Activated naive CD8-positive, alpha-beta T cell treated with anti-CD3 and anti-CD28 coated beads for 36 hours (primary cell): ENCODE data around the gene ZNF587B. TPM values are rescaled to one million over a fixed set of nuclear protein-coding genes. Genes with fewer than 3 reads are reported as not detected.
"Not testable (repeated sequence)": the region's sequence is repeated elsewhere in the genome, so short reads cannot be mapped to it uniquely, and the experiment has no call there.

Experiments used
- DNase-seq: peaks from one replicate; pipeline ENCODE4 v3.0.0; 2021
- H3K27ac Mint-ChIP-seq: one replicate; pipeline ENCODE4 v1.8.0; 2022; ENCODE audit warnings: mild to moderate bottlenecking, moderate library complexity, mixed read lengths
- H3K27me3 Mint-ChIP-seq: one replicate; pipeline ENCODE4 v1.8.0; 2022; ENCODE audit warnings: mild to moderate bottlenecking, mixed read lengths
- H3K36me3 Mint-ChIP-seq: one replicate; pipeline ENCODE4 v1.8.0; 2021; ENCODE audit warnings: mild to moderate bottlenecking, mixed read lengths
- H3K4me1 Mint-ChIP-seq: one replicate; pipeline ENCODE4 v1.8.0; 2021; ENCODE audit warnings: mixed read lengths
- H3K4me3 Mint-ChIP-seq: one replicate; pipeline ENCODE4 v1.8.0; 2022; ENCODE audit warnings: mild to moderate bottlenecking, moderate library complexity, mixed read lengths
- H3K9me3 Mint-ChIP-seq: one replicate; pipeline ENCODE4 v1.8.0; 2022; ENCODE audit warnings: mixed read lengths
- total RNA-seq, 2 experiments: library from RNA; stranded (reverse); gene quantifications; one replicate each; pipeline ENCODE4 v1.2.3, GENCODE V29; 2021

Gene ZNF587B
- total RNA-seq, 2 experiments from 2014 or later, result 29.3 to 32.6 TPM

DNA sequence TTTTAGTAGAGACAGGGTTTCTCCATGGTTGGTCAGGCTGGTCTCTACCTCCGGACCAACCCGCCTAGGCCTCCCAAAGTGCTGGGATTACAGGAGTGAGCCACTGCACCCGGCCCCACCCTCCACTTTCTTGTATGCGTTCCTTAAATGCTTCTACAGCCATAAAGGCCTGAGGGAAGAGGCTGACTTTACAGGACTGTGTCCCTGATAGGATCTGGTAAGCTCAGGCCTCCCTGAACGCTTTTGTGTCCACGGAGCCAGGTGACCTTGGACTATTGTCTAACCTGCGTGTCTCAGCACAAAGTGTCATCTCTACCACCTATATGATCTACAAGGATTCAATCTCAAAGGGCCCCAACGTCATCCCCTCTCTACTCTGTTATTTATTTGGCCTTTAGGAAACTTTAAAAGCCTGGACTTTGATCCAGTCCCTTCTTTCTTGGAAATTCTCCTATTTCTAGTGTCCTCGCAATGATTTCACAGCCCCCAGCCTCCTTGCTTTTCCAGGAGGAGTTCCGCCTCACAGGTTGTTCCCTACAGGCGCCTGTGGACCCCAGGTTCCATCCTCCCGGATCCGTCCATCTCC is 16.1 kb upstream of the ZNF587B start:
- Mint-ChIP-seq H3K9me3 (no peaks in the 10 kb centered on the region), H3K27me3 (no peaks in the 10 kb centered on the region), H3K4me3 (peak overlapping the region; percentile 93), H3K4me1 (peaks cover 33% of the 10 kb centered on the region), H3K27ac (peak overlapping the region; percentile 86), H3K36me3 (peaks cover 36% of the 10 kb centered on the region)
- no peak for DNase-seq

DNA sequence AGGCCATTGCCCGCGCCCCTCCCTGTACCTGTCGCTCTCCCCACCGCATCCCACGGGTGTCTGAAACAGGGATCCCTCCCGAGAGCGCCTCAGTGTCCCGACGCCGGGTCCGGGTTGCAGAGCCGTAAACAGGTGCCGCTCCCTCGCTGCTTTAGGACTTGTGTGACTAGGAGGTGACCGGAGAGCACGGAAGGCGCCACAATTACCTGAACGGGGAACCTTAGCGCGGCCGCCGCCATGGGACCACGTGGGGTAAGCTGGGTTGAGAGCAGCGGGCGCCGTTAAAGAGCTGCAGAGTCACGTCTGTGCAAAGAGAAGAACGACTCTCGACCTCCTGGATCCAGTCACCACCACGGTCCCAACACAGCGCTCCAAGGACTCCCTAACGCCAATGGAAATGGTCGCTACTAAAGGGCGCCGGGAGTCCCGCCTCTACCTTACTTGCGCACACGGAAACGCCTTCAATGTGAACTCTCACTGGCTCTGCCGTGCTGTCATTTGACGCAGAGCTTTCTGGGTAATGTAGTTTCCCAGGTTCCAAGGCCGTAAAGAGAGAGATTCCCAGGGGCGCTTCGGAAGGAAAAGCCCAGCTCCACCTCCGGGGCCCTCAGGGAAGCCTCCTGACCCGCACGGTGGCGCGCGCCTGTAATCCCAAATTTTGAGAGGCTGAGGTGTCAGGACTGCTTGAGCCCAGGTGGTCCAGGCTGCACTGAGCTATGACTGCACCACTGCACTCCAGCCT is 15.4 kb upstream of the ZNF587B start, which contains the start of gene ZNF552:
Gene ZNF552, minus strand, starts transcription at position 409 of the 742 bp plus-strand sequence. Its CDS starts 170 bp downstream, at position 239.
- Mint-ChIP-seq H3K36me3 (peaks cover 32% of the 10 kb centered on the region), H3K9me3 (no peaks in the 10 kb centered on the region), H3K27ac (peak within 1 kb of the TSS; percentile 86), H3K4me1 (peaks cover 33% of the 10 kb centered on the region), H3K27me3 (no peaks in the 10 kb centered on the region), H3K4me3 (peak within 1 kb of the TSS; percentile 93)
- peak; percentile 74 for DNase-seq

DNA sequence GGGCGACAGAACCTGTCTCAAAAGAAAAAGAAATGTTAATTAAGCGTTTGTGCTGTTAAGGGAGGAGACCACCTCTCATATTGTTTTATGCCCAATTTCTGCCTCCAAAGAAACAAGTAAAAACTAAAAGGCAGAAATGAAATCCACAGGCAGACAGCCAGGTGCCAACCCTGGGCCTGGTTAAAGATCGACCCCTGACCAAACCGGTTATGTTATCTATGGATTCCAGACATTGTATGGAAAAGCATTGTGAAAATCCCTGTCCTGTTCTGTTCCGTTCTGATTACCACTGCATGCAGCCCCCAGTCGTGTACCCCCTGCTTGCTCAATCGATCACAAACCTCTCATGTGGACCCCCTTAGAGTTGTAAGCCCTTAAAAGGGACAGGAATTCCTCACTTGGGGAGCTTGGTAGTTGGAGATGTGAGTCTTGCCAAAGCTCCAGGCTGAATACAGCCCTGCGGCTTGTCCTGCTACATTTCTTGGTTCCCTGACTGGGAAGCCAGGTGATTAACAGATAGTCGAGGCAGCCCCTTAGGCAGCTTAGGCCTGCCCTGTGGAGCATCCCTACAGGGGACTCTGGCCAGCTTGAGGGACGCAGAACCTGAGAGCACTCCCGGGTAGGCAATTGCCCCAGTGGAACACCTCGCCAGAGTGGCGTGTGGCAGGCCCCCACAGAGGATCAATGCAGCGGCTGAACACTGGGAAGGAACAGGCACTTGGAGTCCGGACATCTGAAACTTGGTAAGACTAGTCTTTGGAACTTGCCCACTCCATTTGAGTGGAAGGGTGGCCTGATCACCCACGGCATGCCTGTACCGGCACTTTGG is 14.6 kb upstream of the ZNF587B start:
- peak overlapping the region; percentile 86 for H3K27ac Mint-ChIP-seq
- H3K4me1 Mint-ChIP-seq, result peaks cover 33% of the 10 kb centered on the region
- H3K4me3 Mint-ChIP-seq, result peak overlapping the region; percentile 93

DNA sequence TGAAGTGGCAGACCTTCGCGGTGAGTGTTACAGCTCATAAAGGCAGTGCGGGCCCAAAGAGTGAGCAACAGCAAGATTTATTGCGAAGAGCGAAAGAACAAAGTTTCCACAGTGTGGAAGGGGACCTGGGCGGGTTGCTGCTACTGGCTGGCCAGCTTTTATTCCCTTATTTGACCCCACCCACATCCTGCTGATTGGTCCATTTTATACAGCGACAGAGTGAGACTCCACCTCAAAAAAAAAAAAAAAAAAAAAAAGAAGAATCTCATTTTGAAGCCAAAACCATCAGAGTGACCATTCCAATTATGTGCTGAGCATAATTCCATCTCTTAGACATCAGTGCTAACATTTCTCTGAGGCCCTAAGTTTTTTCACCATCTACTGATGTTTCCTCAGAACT is 13.4 kb upstream of the ZNF587B start:
- H3K4me1 Mint-ChIP-seq, result peaks cover 42% of the 10 kb centered on the region
- no peak overlapping the region for H3K4me3 Mint-ChIP-seq
- peaks cover 35% of the 10 kb centered on the region for H3K36me3 Mint-ChIP-seq
- no peak for DNase-seq
- no peaks in the 10 kb centered on the region for H3K9me3 Mint-ChIP-seq
- H3K27me3 Mint-ChIP-seq, result no peaks in the 10 kb centered on the region
- no peak overlapping the region for H3K27ac Mint-ChIP-seq

More for the DNA sequence above, 14.6 kb upstream of the ZNF587B start:
- Mint-ChIP-seq H3K9me3 (no peaks in the 10 kb centered on the region), H3K36me3 (peaks cover 32% of the 10 kb centered on the region), H3K27me3 (no peaks in the 10 kb centered on the region)
- DNase-seq, result no peak

DNA sequence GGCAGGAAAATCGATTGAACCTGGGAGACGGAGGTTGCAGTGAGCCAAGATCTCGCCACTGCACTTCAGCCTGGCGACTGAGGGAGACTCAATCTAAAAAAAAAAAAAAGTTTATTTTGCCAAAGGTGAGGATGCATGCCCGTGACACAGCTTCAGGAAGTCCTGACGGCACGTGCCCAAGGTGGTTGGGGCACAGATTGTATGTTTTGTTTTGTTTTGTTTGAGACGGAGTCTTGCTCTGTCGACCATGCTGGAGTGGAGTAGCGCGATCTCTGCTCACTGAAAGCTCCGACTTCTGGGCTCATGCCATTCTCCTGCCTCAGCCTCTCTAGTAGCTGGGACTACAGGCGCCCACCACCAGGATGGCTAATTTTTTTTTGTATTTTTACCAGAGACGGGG is 12.1 kb upstream of the ZNF587B start:
- H3K4me1 Mint-ChIP-seq, result peaks cover 41% of the 10 kb centered on the region
- no peak overlapping the region for H3K27ac Mint-ChIP-seq
- no peak overlapping the region for H3K4me3 Mint-ChIP-seq

DNA sequence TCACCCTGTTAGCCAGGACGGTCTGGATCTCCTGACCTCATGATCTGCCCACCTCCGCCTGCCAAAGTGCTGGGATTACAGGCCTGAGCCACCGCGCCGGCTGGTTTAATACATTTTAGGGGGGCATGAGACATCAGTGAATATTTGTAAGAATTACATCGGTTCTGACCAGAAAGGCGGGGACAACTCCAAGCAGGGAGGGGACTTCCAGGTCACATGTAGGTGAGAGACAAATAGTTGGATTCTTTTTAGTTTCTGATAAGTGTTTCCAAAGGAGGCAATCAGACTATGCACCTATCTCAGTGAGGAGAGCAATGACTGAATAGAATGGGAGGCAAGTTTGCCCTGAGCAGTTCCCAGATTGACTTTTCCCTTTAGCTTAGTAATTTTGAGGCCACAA is 11.7 kb upstream of the ZNF587B start:
- DNase-seq, result no peak
- Mint-ChIP-seq H3K4me1 (peaks cover 40% of the 10 kb centered on the region), H3K4me3 (peak overlapping the region; percentile 69), H3K36me3 (peaks cover 36% of the 10 kb centered on the region), H3K27ac (peak overlapping the region; percentile 67), H3K9me3 (no peaks in the 10 kb centered on the region), H3K27me3 (no peaks in the 10 kb centered on the region)

More for the DNA sequence above, 12.1 kb upstream of the ZNF587B start:
- H3K36me3 Mint-ChIP-seq, result peaks cover 38% of the 10 kb centered on the region
- no peak for DNase-seq
- H3K27me3 Mint-ChIP-seq, result no peaks in the 10 kb centered on the region
- H3K9me3 Mint-ChIP-seq, result no peaks in the 10 kb centered on the region

DNA sequence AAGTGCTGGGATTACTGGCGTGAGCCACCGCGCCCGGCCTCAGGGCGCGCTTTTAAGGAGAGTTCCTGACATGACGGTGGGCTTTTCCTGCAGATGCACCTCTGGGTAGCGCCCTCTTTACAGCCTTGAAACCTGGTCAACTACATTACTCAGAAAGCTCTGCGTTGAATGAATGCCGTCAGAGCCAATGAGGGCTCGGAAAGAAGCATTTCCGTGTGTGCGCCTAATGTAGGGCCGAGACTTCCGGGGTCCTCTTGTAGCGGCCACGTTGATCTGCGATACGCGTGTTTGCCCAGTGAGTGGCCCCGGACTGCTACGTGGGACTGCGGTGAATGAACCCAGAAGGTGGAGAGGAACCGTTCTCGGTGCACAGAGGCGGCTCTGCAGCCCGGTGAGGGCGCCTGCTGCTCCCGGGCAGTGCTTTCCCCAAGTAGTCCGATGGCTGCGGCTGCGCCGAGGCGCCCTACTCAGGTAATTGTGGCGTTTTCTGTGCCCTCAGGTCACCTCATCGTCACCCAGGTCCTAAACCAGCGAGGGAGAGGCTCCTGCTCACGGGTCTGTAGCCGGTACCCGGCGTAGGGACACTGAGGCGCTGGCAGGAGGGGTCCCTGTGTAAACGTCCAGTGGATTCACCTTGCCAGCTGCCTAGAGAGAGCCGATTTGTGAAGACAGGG is 10.5 kb upstream of the ZNF587B start:
- no peaks in the 10 kb centered on the region for H3K27me3 Mint-ChIP-seq
- H3K9me3 Mint-ChIP-seq, result no peaks in the 10 kb centered on the region
- H3K4me3 Mint-ChIP-seq, result peak overlapping the region; percentile 96
- peaks cover 45% of the 10 kb centered on the region for H3K4me1 Mint-ChIP-seq
- DNase-seq, result peak; percentile 79
- H3K36me3 Mint-ChIP-seq, result peaks cover 34% of the 10 kb centered on the region
- H3K27ac Mint-ChIP-seq, result peak overlapping the region; percentile 96

DNA sequence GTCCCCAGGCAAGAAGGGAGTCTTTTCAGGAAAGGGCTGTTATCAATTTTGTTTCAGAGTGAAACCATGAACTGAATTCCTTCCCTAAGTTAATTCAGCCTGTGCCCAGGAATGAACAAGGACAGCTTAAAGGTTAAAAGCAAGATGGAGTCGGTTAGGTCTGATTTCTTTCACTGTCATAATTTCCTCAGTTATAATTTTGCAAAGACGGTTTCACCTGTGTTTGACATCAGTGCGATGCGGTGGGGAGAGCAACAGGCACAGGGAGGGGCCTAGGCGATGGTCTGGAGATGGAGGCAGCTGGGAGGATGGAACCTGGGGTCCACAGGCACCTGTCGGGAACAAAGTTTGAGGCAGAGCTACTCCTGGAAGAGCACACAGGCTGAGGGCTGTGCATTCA is 9.5 kb upstream of the ZNF587B start:
- peaks cover 43% of the 10 kb centered on the region for H3K4me1 Mint-ChIP-seq
- peak overlapping the region; percentile 96 for H3K4me3 Mint-ChIP-seq
- H3K27ac Mint-ChIP-seq, result peak overlapping the region; percentile 96
- H3K36me3 Mint-ChIP-seq, result peaks cover 38% of the 10 kb centered on the region
- no peaks in the 10 kb centered on the region for H3K9me3 Mint-ChIP-seq
- no peak for DNase-seq
- no peaks in the 10 kb centered on the region for H3K27me3 Mint-ChIP-seq

DNA sequence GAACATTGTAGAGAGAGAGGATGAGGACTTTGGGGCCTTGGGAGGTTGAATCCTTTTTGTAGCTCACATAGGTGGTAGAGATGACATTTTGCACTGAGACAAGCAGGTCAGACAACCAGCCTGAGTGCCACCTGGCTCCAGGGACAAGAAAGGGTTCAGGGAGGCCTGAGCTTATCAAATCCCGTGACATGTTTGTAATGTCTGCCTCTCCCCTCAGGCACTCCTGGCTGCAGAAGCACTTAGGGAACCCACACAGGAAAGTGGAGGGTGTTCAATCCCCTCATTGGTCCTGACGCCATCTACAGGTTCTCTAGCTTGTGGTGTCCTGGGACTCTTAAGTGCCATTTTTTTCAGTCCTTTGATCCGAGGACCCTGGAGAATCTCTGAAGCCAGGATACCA is 9.0 kb upstream of the ZNF587B start:
- H3K27ac Mint-ChIP-seq, result peak overlapping the region; percentile 96
- H3K9me3 Mint-ChIP-seq, DNase-seq, H3K27me3 Mint-ChIP-seq: not testable (repeated sequence)
- H3K4me1 Mint-ChIP-seq, result peaks cover 43% of the 10 kb centered on the region
- H3K4me3 Mint-ChIP-seq, result peak overlapping the region; percentile 96
- peaks cover 40% of the 10 kb centered on the region for H3K36me3 Mint-ChIP-seq

DNA sequence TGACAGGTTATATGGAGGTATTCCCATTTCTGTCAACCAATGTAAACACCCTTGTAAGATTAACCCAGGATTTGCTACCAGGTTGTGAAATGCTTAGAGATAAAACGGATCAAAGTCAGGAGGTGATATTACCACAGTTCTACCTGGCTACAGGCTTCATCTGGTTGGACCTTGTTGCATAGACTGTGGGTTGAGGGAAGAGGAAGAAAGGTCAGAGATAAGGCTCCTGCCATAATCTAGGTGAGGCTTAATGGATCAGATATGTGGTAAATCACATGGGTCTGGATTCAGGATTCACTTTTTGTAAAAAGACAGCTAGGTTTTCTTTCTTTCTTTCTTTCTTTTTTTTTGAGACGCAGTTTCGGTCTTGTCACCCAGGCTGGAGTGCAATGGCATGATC is 8.6 kb upstream of the ZNF587B start:
- DNase-seq, H3K27ac Mint-ChIP-seq, H3K9me3 Mint-ChIP-seq, H3K27me3 Mint-ChIP-seq: not testable (repeated sequence)
- peaks cover 43% of the 10 kb centered on the region for H3K36me3 Mint-ChIP-seq
- peaks cover 42% of the 10 kb centered on the region for H3K4me1 Mint-ChIP-seq
- H3K4me3 Mint-ChIP-seq, result peak overlapping the region; percentile 96

DNA sequence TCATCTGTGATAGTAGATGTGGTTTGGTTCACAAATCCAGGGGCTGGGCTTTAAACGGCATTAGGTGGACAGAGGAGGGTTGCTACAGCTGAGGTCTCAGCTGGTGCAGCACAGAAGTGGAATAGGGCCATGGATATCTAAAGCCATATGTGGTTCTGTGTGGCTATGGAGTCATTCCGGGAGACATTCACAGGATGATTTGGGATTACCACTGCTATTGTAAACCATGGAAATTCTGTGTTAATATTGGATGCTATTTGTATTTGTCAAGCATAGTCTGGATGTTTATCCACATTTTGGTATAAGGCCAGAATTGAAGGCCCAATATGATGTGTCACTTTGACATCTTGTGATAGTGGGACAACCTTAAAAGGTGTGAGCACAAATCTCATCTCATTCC is 6.9 kb upstream of the ZNF587B start:
- not testable (repeated sequence) for H3K9me3 Mint-ChIP-seq, H3K27me3 Mint-ChIP-seq, DNase-seq
- Mint-ChIP-seq H3K36me3 (peaks cover 52% of the 10 kb centered on the region), H3K4me3 (peak overlapping the region; percentile 18), H3K27ac (peak overlapping the region; percentile 50), H3K4me1 (peaks cover 47% of the 10 kb centered on the region)

DNA sequence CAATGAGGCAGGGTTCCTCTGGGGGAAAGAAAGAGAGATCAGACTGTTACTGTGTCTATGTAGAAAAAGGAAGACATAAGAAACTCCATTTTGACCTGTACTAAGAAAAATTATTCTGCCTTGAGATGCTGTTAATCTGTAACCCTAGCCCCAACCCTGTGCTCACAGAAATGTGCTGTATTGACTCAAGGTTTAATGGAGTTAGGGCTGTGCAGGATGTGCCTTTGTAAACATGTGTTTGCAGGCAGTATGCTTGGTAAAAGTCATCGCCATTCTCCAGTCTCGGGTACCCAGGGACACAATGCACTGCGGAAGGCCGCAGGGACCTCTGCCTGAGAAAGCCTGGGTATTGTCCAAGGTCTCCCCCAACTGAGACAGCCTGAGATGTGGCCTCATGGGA is 6.5 kb upstream of the ZNF587B start:
- Mint-ChIP-seq H3K4me1 (peaks cover 44% of the 10 kb centered on the region), H3K36me3 (peaks cover 52% of the 10 kb centered on the region)
- not testable (repeated sequence) for DNase-seq, H3K4me3 Mint-ChIP-seq, H3K9me3 Mint-ChIP-seq, H3K27me3 Mint-ChIP-seq, H3K27ac Mint-ChIP-seq

DNA sequence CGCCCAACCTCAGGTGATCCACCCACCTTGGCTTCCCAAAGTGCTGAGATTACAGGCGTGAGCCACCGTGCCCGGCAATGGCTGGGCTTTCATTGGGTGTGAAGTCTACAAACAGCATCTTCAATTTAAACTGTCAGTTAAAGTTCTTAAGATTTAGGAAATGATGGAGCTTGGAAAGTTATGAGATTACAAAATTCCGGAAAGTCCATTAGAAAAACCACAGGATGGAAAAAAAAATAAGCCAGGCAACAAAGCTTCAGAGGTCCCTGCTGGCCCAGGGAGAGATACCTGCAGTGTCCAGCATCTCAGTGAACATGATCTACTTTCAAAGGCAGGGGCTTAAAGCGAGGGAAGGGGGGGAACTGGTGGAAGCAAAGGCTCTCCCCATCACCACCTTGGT is 4.6 kb upstream of the ZNF587B start:
- Mint-ChIP-seq H3K4me3 (no peak overlapping the region), H3K4me1 (peaks cover 52% of the 10 kb centered on the region), H3K27ac (no peak overlapping the region), H3K9me3 (no peaks in the 10 kb centered on the region), H3K36me3 (peaks cover 61% of the 10 kb centered on the region), H3K27me3 (no peaks in the 10 kb centered on the region)
- DNase-seq, result no peak

DNA sequence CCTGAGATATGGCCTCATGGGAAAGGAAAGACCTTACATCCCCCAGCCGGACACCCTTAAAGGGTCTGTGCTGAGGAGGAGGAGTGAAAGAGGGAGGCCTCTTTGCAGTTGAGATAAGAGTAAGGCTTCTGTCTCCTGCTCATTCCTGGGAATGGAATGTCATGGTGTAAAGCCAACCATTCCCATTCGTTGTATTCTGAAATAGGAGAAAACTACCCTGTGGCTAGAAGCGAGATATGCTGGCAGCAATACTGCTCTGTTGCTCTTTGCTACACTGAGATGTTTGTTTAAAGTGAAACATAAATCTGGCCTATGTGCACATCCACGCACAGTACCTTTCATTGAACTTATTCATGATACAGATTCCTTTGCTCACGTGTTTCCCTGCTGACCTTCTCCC is 783 bp upstream of the ZNF587B start:
- no peak for DNase-seq
- H3K4me1 Mint-ChIP-seq, result peaks cover 41% of the 10 kb centered on the region
- H3K27me3 Mint-ChIP-seq, result no peaks in the 10 kb centered on the region
- H3K36me3 Mint-ChIP-seq, result peaks cover 54% of the 10 kb centered on the region
- no peak overlapping the region for H3K4me3 Mint-ChIP-seq
- H3K27ac Mint-ChIP-seq, result no peak overlapping the region
- no peaks in the 10 kb centered on the region for H3K9me3 Mint-ChIP-seq

DNA sequence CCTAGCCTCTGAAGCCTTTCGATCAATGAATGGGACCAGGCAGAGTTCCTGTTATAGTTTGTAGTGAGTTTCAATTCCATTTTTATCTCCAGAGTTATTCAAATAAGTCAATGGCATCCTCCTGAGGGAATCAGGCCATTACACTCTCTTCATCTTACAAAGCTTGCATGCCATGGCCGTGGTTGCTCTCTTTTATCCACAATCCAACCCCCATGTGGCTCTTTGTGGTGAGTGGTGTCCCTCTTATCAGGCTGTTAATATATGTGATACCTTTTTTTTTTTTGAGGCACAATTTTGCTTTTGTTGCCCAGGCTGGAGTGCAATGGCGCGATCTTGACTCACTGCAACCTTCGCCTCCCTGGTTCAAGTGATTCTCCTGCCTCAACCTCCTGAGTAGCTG is 6.9 kb downstream of the ZNF587B start:
- not testable (repeated sequence) for H3K27ac Mint-ChIP-seq, H3K4me3 Mint-ChIP-seq, H3K9me3 Mint-ChIP-seq, H3K27me3 Mint-ChIP-seq, DNase-seq
- peaks cover 16% of the 10 kb centered on the region for H3K36me3 Mint-ChIP-seq
- peaks cover 21% of the 10 kb centered on the region for H3K4me1 Mint-ChIP-seq
